K562 (cell line): ENCODE results near the gene PTPRG.

Experiments
- ASH1L ChIP-seq: fragments of 450-650 bp; IDR thresholded peaks from 2 replicates; pipeline ENCODE4 v1.6.1; 2018; ENCODE audit warnings: borderline replicate concordance, mild to moderate bottlenecking, low read depth; ENCODE audit not compliant: partially characterized antibody
- CTCF ChIP-seq, 3 experiments: IDR thresholded peaks in 2 of 3; conservative IDR thresholded peaks in 1 of 3; 2 replicates each; pipeline ENCODE4 v1.5.1; 2011 to 2012; ENCODE audit warnings: low read length in 3 of 3, mild to moderate bottlenecking in 3 of 3, control low read depth in 2 of 3, improper control_type of control experiment in 1 of 3, inconsistent platforms in 1 of 3, low read depth in 1 of 3, mixed read lengths in 1 of 3, moderate library complexity in 1 of 3; ENCODE audit not compliant: insufficient read depth in 2 of 3
- GABPB1 ChIP-seq: sonication (generic); formaldehyde crosslinking; IDR thresholded peaks from 2 replicates; pipeline ENCODE4 v1.8.0; 2022; ENCODE audit warnings: mild to moderate bottlenecking, missing genetic modification reagents
- NFE2 ChIP-seq: IDR thresholded peaks from 2 replicates; pipeline ENCODE4 v1.6.1; 2014; ENCODE audit warnings: antibody characterized with exemption, low read depth
- RAD21 ChIP-seq, 2 experiments: fragments of 250-450 bp in 1 of 2; fragments of 450-650 bp in 1 of 2; sonication (Bioruptor Pico) in 1 of 2; formaldehyde crosslinking in 1 of 2; IDR thresholded peaks in 1 of 2; conservative IDR thresholded peaks in 1 of 2; 2 replicates each; pipeline versions ENCODE4 v1.4.0 to v1.8.0; 2020 to 2022; ENCODE audit warnings: mild to moderate bottlenecking in 2 of 2, moderate library complexity in 1 of 2
- TAF9B ChIP-seq: fragments of 450-650 bp; IDR thresholded peaks from 2 replicates; pipeline ENCODE4 v1.6.1; 2018; ENCODE audit warnings: mild to moderate bottlenecking; ENCODE audit not compliant: partially characterized antibody

- TF ChIP-seq NFE2 (no peak), ASH1L (no peak), TAF9B (no peak), GABPB1 (no peak), RAD21 (CRISPR knock-in tag; conservative IDR thresholded peaks at IDR 0.05 in 1 of 2, IDR thresholded peaks at IDR 0.05 in 1 of 2) (no peak), CTCF (IDR thresholded peaks at IDR 0.05 in 2 of 3, conservative IDR thresholded peaks at IDR 0.05 in 1 of 3; ENCODE audit: insufficient read depth in 2 of 3, low read depth in 1 of 3, low read length in 3 of 3) (no peak)
Observed at GRCh38 chr3:61841988-61842387, 280.6 kb downstream of the PTPRG start.
